Cerebellar cortex (tissue), 1 donor: Measurements from ENCODE around the gene EXOC5.

ENCODE experiments used
- DNase-seq: peaks from one replicate; pipeline ENCODE4 v3.0.0-alpha.2; 2015; ENCODE audit warnings: low spot score

The EXOC5 gene, protein sequence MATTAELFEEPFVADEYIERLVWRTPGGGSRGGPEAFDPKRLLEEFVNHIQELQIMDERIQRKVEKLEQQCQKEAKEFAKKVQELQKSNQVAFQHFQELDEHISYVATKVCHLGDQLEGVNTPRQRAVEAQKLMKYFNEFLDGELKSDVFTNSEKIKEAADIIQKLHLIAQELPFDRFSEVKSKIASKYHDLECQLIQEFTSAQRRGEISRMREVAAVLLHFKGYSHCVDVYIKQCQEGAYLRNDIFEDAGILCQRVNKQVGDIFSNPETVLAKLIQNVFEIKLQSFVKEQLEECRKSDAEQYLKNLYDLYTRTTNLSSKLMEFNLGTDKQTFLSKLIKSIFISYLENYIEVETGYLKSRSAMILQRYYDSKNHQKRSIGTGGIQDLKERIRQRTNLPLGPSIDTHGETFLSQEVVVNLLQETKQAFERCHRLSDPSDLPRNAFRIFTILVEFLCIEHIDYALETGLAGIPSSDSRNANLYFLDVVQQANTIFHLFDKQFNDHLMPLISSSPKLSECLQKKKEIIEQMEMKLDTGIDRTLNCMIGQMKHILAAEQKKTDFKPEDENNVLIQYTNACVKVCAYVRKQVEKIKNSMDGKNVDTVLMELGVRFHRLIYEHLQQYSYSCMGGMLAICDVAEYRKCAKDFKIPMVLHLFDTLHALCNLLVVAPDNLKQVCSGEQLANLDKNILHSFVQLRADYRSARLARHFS

DNA sequence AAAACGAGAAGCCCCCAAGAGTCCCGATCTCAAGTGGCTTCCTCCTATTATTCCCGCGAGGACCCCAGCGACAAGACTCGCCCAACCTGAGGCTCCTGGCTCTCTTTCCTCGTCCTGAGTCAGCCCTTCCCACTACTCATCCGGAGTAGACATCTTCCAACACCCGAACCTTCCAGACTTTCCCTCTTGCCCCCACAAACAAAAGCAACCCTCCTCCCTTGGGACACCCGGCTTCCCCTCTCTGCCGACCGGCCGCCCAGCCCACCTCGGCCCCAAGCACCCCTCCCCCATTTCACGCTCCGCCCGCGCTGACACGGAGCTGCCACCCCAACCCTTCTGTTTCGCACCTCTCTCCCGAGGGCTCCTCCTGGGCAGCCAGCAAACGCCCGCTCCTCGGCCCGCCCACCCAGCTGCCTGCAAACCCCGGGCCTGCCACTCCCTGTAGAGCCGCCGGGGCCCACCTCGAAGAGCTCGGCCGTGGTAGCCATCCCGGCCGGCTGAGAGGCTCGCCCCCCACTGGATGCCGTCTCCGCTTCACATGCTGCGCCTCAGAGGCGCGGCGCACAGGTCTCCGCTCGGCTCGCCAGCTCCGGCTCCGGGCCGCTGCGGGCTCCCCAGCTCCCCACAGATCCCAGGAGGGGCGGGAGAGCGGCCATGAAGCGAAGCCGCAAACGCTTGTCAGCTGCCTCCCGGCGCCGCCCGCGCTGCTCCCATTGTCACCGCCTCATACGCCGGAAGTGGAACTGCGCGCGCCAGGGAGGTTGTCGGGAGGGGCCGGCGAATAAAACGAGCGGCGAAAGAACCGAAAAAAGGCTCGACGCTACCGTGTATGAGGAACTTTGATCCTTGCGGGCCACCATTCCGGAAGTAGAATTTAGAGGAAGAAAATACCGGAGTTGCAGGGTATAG lies at the start of gene EXOC5, which contains the start of gene AP5M1:
EXOC5 (minus strand) TSS at position 745 of the 909 bp plus-strand sequence; CDS start at position 488, 257 bp downstream.
AP5M1 (plus strand) TSS at position 811 of the 909 bp plus-strand sequence. CDS start 344 bp downstream, outside the sequence.
- peak; percentile 94 for DNase-seq

DNA sequence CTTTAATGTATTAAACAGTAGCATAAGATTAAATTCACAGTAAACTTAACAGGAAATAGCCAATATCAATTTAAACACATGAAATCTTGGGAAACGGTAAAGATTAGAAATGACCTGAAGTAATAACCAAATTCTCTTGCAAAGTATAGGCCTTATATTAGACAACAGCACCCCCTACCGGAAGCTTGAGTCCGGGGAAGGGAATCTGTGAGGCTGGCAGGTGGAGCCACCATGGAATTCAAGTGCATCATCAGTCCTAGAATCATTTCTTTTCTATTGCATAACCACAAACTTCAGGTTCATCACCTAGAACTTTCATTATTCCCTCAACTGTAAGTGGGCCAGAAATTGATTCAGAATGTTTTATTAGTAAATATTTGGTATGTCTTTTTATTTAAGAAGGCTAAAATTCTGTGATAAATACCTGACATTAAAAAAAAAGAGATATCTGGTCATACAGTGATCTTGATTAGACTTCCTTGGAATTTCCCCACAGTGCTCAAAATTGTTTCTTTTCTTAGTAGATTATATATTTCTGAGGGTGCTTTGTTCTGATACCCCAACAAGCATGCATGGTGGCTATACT lies 48.6 kb upstream of the EXOC5 start:
- DNase-seq, result peak; percentile 88

DNA sequence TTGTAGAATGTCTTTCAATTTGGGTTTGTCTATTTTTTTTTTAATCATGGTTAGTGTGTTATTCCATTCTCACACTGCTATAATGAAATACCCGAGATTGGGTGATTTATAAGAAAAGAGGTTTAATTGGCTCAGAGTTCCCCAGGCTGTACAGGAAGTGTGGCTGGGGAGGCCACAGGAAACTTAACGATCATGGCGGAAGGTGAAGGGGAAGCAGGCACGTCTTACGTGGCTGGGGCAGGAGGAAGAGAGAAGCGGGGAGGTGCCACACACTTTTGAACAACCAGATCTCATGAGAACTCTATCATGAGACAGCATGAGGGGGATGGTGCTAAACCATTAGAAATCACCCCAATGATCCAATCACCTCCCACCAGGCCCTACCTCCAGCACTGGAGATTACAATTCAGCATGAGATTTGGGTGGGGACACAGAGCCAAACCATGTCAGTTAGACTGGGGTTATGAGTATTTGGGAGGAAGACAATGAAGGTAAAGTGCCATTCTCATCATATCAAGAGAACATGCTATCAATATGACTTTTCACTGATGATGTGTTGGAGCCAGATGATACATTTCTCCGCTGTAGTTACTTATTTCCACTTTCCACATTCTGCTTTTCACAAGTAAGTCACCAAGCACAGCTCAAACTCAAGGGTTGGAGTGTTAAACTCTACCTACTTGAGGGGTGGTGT lies 45.8 kb upstream of the EXOC5 start:
- DNase-seq, result no peak

DNA sequence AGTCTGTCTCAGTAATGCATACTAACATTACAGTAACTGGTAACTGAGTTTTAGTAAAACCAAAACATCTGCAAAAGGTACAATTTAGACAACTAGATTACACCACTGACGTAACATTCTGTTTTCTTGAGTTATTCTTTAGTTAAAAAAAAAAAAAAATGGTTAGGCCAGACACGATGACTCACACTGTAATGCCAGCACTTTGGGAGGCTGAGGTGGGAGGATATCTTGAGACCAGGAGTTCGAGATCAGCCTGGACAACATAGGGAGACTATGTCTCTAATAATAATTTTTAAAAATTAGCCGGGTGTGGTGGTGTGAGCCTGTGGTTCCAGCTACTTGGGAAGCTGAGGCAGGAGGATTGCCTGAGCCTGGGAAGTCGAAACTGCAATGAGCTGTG lies 34.2 kb upstream of the EXOC5 start:
- no peak for DNase-seq

DNA sequence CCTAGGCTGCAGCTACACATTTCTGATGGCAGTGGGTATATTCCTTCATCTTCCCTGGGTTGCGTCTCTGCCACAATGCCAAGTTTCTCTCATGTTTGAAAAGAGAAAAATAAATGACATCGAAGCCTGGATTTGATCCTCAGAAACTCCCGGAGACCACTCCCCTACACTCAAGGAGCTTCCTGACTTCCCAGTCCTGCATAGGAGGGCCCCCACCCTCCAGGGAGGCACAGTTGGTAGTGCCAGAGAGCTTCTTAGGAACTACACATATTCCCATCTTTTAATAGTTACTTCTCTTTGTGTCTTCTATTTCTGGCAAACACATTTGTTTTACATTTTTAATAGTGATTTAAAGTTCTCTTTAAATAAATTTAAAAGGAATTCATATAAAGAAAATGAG lies 30.8 kb upstream of the EXOC5 start:
- DNase-seq, result no peak

DNA sequence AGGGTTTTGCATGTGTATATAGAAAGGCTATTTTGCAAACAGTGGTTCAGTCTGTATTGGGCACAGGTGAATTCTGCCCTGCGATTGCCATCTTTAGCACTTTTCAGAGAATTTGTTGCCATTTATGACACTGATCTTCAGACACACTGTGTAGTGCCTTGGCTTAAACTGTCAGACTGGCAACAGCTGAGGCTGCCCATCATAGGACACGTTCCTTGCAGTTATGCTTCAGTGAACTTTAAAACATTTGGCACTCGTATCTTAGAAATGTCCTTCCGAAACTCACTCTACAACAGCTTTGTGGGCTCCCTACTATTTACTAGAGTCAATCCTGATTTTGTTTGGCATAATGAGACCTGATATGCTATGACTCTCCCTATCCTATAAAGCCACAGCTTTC lies 29.1 kb upstream of the EXOC5 start:
- no peak for DNase-seq

DNA sequence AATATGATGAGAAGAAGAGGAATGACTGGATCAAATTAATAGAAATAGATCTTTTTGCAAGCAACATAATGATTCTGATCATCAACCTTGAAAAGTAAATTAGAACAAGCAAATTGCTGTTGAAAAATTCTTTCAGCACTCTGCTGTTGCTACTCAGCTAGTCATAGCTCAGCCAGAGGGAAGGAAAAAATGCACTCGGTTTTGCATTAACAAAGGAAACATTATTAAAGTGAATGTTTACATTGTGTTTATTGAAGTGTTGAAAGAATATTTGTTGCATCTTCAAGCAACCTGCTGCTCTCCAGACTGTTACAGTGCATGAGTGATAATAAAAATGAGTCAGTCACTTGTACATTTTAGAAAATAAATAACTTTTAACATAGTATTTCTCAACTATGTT lies 26.5 kb upstream of the EXOC5 start:
- DNase-seq, result no peak

DNA sequence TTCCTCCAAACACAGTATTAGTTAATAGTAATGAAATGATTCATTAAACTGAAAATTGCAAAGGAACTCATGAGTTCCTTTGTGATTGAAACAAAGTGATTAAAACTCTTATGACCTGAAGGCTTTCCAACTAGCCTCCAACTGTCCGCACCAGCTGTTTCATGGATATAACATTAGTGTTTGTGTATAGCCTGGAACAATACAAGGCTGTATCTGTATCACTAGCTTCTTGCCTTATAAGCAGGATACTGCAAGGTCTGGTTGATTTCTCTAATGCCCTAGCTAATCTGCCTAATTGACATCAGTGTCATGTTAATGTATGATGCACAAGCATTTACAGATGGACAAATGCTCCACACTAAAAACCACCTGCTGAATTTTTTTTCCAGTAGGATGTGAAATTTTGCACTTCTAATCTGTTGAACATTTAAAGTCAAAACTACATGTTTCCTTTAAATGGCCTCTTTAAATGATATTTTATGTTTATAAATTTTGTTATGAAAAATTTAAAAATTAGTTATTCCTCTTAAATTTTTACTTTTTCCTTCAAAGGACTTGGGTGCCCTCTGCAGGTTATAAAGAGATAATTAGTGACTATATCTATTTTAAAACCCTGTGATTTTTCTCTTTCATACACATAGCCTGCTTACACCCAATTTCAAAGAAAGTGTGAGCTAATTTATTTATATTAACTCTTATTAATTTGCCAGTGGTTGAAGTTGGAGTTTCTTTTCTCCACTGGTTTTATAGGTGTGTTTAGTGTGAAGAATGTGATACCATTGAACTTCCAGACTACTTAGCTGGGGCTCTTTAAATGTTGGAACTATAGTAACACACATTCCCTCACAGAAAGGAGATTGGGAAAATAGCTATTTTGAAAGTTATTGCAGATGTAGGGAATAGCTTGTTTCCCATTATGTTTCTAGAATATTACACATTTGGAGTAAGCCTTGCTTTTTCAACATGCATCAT lies 25.4 kb upstream of the EXOC5 start:
- peak; percentile 27 for DNase-seq

DNA sequence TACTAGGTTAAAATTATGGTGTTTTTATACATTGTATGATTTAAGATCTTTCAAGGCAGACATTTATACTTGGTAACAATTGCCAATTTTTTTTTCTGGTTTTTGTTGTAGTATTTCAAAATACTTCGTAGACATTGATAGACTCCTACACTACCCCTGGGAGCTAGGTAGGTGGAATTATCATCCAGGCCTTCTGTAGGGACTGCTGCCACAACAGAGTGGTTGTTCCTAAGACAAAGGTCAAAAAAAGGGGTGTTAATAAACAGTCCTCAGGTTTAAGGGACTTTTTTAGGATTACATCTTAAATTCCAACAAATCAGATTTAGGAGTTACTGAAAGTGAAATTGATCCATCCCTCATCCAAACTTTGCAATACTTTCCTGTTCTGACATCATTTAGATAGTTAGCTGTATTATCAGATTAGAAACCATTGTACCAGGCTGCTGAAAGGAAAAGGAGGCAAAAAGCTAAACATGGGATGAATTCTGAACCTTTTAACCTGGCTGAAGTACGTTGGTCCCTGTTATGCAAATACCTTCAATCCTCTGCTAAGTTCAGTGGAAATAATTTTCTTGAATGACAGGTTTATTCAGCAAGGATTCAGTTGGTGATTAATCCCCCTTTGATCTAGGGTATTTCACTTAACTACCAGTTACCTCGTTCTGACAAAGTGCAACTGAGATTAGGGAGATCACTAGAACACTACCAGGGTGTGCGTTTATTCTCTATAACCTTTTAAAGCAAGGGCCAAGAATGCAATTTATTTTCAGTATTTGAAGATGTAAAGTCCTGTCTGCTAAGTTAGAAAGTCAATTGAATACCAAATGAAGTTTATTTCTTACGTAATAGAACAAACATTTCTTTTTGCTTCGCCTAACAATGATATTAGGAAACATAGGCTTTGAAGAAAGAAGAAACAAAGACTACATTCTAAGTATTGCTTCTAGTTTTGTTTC lies 23.3 kb upstream of the EXOC5 start:
- DNase-seq, result no peak

DNA sequence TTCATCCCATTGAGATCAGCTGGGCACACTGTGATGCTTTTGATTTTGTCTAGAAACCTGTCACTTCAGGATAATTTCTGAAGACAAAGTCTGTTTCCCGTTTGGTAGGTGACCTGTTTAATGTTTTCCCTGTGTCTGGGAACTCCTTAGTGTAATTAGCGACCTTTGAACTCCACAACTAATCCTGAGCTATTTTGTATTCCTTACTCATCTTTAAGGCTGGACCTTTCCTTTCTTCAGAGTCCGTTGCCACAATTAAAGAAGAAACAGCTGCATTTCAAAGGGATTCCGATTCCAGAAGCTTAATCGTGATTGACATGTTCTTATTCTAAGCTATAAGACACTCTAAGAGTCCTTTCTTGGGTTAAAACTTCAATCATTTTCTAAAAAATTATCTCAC lies 22.0 kb upstream of the EXOC5 start:
- no peak for DNase-seq

DNA sequence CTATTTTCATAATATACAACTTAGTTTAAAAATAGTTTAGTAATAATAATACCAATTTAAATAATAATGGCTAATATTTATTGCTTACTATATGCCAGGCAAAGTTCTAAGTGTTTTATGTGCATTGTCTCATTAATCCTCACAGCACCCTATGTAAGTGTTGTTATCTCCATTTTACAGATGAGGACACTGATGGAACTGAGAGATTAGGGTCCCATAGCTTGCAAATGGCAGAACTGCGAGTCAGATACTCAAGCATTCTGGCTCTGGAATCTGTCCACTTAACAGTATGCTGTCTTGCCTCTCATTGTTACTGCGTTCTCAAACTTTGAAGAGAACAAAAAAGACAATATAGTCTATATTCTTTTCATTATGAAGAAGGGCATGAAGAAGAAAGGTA lies 19.0 kb upstream of the EXOC5 start:
- no peak for DNase-seq

DNA sequence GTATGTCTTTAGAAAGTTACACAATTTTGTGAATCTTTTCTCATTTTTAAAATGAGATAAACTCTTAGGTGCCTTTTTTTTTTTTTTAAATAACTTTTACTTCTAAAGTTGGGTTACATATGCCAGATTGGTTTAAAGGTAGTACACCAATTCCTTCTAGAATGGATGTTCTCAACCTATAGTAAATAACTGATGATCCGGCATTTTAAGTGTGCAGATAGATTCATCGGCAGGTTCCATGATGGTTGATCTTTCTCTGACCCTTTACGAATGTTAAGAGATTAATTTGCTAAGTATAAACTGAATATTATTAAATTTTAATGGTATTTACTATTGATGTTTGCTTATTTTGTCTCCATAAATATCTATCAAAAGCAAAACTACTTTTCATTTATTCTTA lies 8.4 kb upstream of the EXOC5 start:
- no peak for DNase-seq

DNA sequence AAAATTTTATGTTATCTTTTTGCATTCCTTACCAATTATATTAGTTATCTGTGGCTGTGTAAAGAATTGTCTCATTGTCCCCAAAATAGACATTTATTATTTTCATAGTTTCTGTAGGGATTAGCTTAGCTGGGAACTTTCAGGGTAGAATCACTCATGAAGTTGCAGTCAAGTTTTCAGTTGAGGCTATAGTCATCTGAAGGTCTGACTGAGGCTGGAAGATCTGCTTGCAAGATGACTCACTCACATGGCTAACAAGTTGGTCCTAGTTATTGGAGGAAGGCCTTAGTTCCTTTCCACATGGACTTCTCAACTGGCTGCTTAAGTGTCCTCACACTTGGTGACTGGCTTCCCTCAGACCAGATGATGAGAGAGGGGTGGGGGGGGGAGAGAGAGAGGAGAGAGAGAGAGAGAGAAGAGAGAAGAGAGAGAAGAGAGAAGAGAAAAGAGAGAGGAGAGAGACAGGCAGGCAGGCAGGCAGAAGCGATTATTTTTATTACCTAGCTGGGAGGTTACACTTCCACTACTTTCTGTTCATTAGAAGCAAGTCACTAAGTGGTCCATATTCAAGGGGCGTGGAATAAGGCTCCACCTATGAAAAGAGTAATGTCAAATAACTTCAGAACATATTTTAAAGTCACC lies 6.4 kb upstream of the EXOC5 start:
- DNase-seq, result no peak

DNA sequence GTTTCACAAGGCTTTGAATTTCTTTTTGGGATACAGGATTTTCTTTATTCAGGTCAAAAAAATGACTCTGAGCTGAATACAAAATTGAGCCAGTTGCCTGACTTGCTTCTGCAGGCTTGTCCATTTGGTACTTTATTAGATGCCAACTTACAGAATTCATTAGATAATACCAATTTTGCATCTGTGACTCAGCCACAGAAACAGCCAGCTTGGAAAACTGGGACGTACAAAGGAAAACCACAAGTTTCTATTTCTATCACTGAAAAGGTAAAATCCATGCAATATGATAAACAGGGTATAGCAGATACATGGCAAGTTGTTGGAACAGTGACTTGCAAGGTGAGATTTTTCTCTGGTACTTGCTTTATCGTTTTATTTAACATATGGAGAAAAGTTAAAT lies 5.8 kb upstream of the EXOC5 start:
- DNase-seq, result no peak

DNA sequence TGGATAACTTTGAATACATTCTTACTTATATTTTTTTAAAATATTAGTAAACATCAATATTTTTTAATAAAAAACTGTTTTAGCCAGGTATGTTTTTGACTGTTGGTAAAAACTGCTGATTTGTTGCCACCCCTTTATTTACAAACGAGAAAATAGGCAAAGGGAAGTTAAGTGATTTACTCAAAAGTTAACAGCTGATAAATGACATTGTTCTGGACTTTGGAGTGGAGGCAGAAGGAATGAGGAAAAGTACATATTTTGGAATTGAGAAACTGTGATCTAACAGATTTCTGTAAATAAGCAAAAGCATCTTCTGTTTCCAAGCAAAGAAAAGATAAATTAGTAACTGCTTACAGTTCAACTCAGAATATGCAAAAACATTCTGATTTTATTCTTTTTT lies 4.5 kb upstream of the EXOC5 start:
- DNase-seq, result no peak

DNA sequence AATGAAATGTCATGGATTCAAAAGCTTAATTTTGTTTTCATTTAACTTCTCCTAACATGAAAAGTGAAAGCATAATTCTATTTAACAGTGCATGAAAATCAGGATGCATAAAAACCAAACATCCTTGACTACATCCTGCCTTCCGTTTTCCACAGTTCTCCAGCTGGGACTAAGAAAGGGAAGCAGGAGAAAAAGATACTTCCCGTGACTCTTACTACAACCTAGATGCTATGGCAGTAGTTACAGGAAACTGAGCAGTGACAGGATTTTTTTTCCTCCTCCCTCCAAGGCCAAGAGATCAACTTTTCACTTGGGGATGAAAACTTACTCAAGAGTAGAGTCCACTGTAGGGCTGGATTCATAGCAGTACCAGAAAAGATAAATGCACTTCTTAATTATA lies 2.6 kb downstream of the EXOC5 start:
- peak; percentile 14 for DNase-seq

DNA sequence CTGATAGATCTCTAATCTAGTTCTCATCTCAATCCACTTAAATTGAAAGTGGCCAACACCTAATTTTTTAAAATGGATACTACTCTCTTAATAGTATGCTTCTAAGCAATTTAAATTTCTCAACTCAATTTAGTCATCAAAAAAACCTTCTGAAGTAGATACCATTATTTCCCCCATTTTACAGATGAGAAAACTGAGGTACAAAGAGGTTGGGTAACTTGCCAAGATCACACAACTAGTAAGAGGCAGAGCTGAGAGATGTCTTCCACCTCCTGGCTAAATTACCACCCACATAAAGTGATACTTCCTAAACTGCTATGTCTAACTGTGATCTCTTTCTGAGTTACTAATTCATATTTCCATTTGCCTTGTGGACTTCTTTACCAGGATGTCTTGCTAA lies 6.6 kb downstream of the EXOC5 start:
- DNase-seq, result no peak

DNA sequence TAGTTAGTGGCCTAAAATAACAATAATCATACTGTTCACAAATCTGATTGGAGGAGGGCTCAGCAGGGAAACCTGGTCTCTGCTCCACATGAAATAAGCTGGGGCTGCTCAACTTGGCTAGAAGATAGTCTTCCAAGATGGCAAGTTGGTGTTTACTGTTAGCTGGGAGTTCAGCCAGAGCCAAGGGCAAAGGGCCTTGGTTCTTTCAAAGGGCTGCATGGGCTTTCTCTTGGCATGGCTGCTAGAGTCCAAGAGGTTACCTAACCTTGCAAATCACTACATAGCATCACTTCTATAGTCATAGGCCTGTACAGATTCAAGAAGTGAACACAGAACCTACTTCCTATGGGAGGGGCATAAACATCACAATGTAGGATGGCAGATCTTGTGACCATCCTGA lies 7.1 kb downstream of the EXOC5 start:
- DNase-seq, result no peak
